ENCODE results near the gene DNAH10. TPM values are rescaled to one million over a fixed set of nuclear protein-coding genes. Genes with fewer than 3 reads are reported as not detected.
"Not testable (repeated sequence)": the region's sequence is repeated elsewhere in the genome, so short reads cannot be mapped to it uniquely, and the experiment has no call there.

DNAH10 gene
- total RNA-seq, 1 donor from 2014 or later: 1.0 TPM

GRCh38 chr12:123788541-123788940 lies 26.4 kb downstream of the DNAH10 start:
- H3K27ac Mint-ChIP-seq: no peak overlapping the region
- H3K4me3 Mint-ChIP-seq (ENCODE audit: low read depth): no peak overlapping the region
- no peak for TF ChIP-seq CTCF (IDR thresholded peaks at IDR 0.05; ENCODE audit: unreplicated experiment)
- H3K36me3 Mint-ChIP-seq (ENCODE audit: insufficient read depth): no peaks in the 10 kb centered on the region
- DNase-seq (ENCODE audit: low spot score, unreplicated experiment): no peak
- H3K27me3 Mint-ChIP-seq: no peaks in the 10 kb centered on the region
- H3K4me1 Mint-ChIP-seq (ENCODE audit: low read depth): no peaks in the 10 kb centered on the region
- peaks cover 7% of the 10 kb centered on the region for H3K9me3 Mint-ChIP-seq (ENCODE audit: low read depth)

GRCh38 chr12:123789422-123789821 lies 27.3 kb downstream of the DNAH10 start:
- not testable (repeated sequence) for H3K4me1 Mint-ChIP-seq (ENCODE audit: low read depth); H3K27ac Mint-ChIP-seq; H3K4me3 Mint-ChIP-seq (ENCODE audit: low read depth); H3K9me3 Mint-ChIP-seq (ENCODE audit: low read depth); H3K36me3 Mint-ChIP-seq (ENCODE audit: insufficient read depth); DNase-seq (ENCODE audit: low spot score, unreplicated experiment); H3K27me3 Mint-ChIP-seq

- Mint-ChIP-seq H3K27me3 (no peaks in the 10 kb centered on the region), H3K36me3 (ENCODE audit: insufficient read depth) (no peaks in the 10 kb centered on the region)
Observed at GRCh38 chr12:123790905-123791467, 28.9 kb downstream of the DNAH10 start.

GRCh38 chr12:123794027-123794426 lies 31.9 kb downstream of the DNAH10 start:
- no peak overlapping the region for H3K27ac Mint-ChIP-seq
- no peak overlapping the region for H3K4me3 Mint-ChIP-seq (ENCODE audit: low read depth)
- H3K36me3 Mint-ChIP-seq (ENCODE audit: insufficient read depth): no peaks in the 10 kb centered on the region
- TF ChIP-seq CTCF (IDR thresholded peaks at IDR 0.05; ENCODE audit: unreplicated experiment): no peak
- H3K27me3 Mint-ChIP-seq: peaks cover under 1% of the 10 kb centered on the region
- no peak for DNase-seq (ENCODE audit: low spot score, unreplicated experiment)
- H3K4me1 Mint-ChIP-seq (ENCODE audit: low read depth): no peaks in the 10 kb centered on the region
- peaks cover 5% of the 10 kb centered on the region for H3K9me3 Mint-ChIP-seq (ENCODE audit: low read depth)

More at GRCh38 chr12:123790905-123791467, 28.9 kb downstream of the DNAH10 start:
- no peaks in the 10 kb centered on the region for H3K4me1 Mint-ChIP-seq (ENCODE audit: low read depth)
- H3K9me3 Mint-ChIP-seq (ENCODE audit: low read depth): peaks cover 7% of the 10 kb centered on the region
- no peak overlapping the region for H3K27ac Mint-ChIP-seq
- DNase-seq (ENCODE audit: low spot score, unreplicated experiment): no peak
- H3K4me3 Mint-ChIP-seq (ENCODE audit: low read depth): no peak overlapping the region
- no peak for TF ChIP-seq CTCF (IDR thresholded peaks at IDR 0.05; ENCODE audit: unreplicated experiment)

GRCh38 chr12:123798518-123798917 lies 36.4 kb downstream of the DNAH10 start:
- TF ChIP-seq CTCF (IDR thresholded peaks at IDR 0.05; ENCODE audit: unreplicated experiment): no peak
- no peak overlapping the region for H3K4me3 Mint-ChIP-seq (ENCODE audit: low read depth)
- H3K27me3 Mint-ChIP-seq: peaks cover 4% of the 10 kb centered on the region

GRCh38 chr12:123799227-123799626 lies 37.1 kb downstream of the DNAH10 start:
- Mint-ChIP-seq H3K4me1 (ENCODE audit: low read depth) (no peaks in the 10 kb centered on the region), H3K9me3 (ENCODE audit: low read depth) (no peaks in the 10 kb centered on the region), H3K27me3 (peaks cover 4% of the 10 kb centered on the region), H3K27ac (no peak overlapping the region), H3K4me3 (ENCODE audit: low read depth) (no peak overlapping the region), H3K36me3 (ENCODE audit: insufficient read depth) (no peaks in the 10 kb centered on the region)
- no peak for TF ChIP-seq CTCF (IDR thresholded peaks at IDR 0.05; ENCODE audit: unreplicated experiment)
- DNase-seq (ENCODE audit: low spot score, unreplicated experiment): no peak

More at GRCh38 chr12:123798518-123798917, 36.4 kb downstream of the DNAH10 start:
- H3K27ac Mint-ChIP-seq: no peak overlapping the region
- no peaks in the 10 kb centered on the region for H3K4me1 Mint-ChIP-seq (ENCODE audit: low read depth)
- no peak for DNase-seq (ENCODE audit: low spot score, unreplicated experiment)
- no peaks in the 10 kb centered on the region for H3K36me3 Mint-ChIP-seq (ENCODE audit: insufficient read depth)
- no peaks in the 10 kb centered on the region for H3K9me3 Mint-ChIP-seq (ENCODE audit: low read depth)

Measured in progenitor cell of endocrine pancreas (in vitro differentiated cells).